HS-5 (cell line): ENCODE data around the gene STAU1.
"Not testable (repeated sequence)": the region's sequence is repeated elsewhere in the genome, so short reads cannot be mapped to it uniquely, and the experiment has no call there.

Experiments
- DNase-seq: peaks from one replicate; pipeline ENCODE4 v3.0.0-alpha.2; 2012; ENCODE audit warnings: low read depth

STAU1 gene

DNA sequence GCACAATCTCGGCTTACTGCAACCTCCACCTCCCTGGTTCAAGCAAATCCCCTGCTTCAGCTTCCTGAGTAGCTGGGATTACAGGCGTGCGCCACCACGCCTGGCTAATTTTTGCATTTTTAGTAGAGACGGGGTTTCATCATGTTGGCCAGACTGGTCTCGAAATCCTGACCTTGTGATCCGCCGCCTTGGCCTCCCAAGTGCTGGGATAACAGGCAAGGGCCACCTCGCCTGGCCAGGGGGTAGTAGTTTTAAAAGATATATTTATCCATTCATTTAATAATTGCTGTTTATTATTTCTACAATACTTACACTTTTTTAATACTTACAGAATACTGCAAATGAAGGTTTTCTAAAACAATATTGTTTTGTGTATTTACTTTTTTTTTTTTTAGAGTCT, 15.6 kb upstream of the STAU1 start:
- DNase-seq = no peak

DNA sequence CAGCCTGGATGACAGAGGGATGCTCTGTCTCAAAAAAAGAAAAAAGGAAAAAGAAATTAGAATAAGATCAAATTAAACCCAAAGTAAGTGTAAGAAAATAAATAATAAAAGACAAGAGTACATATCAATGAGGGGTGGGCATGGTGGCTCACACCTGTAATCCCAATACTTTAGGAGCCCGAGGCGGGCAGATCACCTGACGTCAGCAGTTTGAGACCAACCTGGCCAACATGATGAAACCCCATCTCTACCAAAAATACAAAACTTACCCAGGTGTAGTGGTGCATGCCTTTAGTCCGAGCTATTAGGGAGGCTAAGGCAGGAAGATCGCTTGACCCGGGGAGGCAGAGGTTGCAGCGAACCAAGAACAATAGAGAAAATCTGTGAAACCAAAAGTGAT, 14.9 kb upstream of the STAU1 start:
- DNase-seq = no peak

DNA sequence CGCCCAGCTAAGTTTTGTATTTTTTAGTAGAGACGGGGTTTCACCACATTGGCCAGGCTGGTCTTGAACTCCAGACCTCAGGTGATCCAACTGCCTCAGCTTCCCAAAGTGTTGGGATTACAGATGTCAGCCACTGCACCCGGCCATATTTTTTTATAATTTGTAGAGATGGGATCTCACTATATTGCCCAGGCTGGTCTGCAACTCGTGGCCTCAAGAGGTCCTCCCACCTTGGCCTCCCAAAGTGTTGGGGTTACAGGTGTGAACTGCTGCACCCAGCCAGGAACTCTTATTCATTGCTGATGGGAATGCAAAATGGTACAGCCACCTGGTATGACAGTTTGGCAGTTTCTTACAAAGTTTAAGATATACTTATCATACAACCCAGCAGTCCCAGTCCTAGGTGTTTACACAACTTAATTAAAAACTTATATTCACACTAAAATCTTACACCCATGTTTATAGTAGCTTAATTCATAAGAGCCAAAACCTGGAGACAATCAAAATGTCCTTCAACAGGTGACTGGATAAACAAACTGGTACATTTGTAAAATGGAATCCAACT, 11.7 kb upstream of the STAU1 start:
- DNase-seq = no peak

DNA sequence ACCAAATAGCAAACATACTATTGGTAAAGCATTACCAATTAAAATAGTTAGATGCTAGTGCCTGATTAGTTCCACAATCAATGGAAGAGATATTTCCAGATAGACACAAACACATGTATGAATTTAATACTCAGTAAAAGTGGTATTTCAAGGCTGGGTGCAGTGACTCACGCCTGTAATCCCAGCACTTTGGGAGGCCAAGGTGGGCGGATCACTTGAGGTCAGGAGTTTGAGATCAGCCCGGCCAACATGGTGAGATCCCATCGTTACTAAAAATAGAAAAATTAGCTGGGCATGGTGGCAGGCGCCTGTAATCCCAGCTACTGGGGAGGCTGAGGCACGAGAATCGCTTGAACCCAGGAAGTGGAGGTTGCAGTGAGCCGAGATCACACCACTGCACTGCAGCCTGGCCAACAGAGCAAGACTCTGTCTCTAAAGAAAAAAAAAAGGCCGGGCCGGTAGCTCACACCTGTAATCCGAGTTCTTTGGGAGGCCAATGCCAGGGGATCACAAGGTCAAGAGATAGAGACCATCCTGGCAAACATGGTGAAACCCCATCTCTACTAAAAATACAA, 4.9 kb upstream of the STAU1 start:
- DNase-seq = not testable (repeated sequence)

DNA sequence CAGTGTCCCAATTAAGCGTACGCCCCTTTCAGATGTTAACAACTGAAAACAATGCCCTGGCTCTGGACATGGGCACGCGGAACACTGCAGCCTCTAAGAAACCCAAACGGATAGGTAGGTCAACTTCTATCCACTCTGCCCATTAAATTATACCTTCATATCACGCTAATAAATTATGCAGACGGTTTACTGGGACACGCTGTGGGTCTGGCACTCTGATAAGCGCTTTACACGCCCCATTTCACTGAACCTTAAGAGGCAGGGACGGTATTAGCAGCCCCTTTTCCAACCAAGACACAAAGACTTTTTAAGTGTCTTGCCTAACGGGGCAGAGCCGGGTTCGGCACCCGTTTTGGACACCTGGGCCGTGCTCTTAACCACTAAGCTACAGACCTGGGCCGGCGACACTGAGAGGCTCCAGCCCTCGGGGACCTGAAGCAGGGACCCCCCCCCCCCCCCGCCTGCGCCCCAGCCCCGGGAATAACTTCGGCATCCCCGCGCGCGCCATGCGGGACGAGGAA, 744 bp downstream of the STAU1 start:
- DNase-seq = no peak

DNA sequence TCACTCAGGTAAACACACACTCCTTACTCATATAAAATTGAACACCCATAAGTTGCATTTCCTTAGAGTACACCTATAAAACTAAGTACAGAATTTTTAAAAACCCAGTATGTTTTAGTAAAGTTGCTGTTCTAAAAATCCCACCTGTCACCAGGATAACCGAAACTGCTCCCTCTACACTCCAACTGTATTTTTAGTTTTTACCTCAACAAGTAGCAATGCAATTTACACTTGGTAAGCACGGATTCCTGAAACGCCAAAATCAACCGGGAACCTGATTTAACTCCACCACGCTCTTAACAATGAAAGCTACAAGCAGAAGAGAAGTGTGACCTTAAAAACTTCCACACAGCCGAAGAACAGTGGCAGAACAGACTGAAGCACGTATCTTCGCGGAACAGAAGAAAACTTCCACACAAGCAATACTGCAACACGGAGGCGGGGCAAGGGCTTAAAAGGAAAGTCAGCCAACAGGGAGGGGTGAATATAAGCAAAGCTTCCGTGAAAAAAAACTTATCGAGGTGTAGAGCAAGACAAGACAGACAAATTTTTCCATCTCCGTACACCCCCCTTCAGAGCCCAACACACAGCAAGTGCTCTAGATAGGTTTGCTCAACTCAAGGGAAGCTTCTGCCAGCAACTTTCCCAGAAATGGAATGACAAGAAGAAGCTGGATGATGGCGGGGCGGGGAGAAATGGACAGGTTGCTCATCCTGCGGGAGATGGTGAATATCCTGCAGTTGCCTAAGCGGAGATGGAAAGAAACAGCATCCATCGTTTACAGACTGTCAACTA, 1.4 kb downstream of the STAU1 start:
- peak; percentile 74 for DNase-seq

DNA sequence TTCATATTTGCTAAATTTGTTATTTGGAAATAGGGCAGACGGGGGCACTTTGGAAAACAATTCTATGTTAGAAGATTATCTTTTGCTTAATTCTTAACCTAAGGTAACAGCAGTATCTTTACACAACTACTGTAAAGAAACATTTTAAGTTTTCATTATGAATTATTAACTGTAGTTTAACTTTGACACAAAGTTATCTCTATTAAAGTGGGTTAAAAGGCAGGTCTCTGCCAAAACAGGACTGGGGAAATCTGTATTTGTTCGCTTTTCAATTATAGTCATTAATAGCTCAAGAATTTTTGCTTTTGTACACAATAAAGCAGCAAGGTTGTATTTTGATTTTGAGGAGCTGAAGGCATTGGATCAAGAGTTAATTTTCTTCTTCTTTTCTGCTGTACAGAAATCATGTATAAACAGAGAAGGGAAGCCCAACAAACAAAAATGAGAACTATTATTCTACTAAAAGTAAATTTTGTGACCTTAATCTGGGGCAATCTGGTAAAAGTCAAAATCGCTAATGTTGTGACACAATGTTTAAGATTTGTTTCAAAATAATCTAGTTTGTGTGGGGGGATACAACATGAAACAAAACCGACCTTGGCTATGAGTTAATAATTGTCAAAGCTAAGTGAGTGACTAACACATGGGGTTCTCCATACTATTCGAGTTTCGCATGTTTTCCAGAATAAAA, 2.9 kb downstream of the STAU1 start:
- DNase-seq = no peak

DNA sequence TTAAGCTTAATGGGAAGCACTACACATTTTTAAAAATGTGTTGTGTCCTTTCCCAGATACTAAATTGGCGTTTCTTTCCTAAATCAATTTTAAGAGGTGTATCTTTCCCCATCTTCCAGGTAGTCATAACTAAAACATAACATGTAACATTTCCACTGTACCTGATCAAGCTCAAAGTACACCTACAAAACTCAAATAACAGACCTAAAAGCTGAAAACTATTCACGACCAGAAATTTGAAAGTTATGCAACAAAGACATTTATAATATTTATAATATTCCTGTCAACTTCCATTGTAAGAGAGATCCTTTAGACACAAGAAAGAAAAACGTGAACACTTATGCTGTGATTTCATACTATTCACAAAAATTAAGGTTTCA, 3.5 kb downstream of the STAU1 start:
- no peak for DNase-seq

DNA sequence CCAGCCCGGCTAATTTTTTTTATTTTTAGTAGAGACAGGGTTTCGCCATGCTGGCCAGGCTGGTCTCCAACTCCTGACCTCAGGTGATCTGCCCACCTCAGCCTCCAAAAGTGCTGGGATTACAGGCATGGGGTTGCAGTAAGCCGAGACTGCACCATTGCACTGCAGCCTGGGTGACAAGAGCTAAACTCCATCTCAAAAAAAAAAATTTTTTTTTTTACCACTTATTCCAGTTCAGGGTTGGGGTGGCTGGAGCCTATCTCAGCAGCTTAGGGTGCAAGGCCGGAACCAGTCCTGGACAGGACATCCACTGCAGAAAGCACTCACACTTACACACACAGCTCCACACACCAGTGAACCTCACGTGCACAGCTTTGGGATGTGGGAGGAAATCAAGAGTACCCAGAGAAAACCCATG, 4.0 kb downstream of the STAU1 start:
- DNase-seq = not testable (repeated sequence)

DNA sequence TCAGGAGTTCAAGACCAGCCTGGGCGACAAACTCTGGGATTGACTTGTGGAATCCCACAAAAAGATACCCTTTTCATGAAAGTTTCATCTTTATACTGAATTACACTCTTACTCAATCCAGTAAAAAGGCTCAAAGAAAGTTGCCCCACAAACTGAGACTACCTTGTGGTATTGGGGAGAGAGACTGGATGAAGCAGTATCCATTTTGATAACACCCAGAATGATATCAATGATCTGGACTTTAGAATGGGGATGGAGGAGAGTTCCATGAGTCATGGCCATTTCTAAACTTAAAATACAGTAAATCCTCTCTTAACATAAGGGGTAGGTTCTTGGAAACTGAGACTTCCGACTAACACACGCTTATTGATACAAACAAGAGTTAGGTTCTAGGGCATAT, 4.7 kb downstream of the STAU1 start:
- DNase-seq = no peak

DNA sequence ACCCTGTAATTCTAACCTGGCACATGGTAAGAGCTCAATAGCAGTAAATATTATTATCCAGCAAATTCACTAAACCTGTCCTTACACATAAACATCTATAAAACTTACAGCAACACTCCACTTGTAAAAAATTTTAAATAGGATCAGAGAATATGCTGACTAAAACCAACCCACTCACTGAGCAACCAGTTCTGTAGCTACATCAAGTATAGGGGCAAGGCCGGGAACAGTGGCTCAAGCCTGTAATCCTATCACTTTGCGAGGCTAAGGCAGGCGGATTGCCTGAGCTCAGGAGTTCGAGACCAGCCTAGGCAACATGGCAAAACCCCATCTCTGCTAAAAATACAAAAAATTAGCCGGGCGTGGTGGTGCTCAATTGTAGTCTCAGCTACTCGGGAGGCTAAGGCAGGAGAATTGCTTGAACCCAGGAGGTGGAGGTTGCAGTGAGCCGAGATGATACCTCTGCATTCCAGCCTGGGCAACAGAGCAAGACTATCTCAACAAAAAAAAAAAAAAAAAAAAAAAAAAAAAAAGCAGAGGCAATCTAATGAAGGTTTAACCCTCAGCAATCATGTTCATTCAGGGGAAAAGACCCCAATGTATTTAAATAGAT, 6.8 kb downstream of the STAU1 start:
- no peak for DNase-seq

DNA sequence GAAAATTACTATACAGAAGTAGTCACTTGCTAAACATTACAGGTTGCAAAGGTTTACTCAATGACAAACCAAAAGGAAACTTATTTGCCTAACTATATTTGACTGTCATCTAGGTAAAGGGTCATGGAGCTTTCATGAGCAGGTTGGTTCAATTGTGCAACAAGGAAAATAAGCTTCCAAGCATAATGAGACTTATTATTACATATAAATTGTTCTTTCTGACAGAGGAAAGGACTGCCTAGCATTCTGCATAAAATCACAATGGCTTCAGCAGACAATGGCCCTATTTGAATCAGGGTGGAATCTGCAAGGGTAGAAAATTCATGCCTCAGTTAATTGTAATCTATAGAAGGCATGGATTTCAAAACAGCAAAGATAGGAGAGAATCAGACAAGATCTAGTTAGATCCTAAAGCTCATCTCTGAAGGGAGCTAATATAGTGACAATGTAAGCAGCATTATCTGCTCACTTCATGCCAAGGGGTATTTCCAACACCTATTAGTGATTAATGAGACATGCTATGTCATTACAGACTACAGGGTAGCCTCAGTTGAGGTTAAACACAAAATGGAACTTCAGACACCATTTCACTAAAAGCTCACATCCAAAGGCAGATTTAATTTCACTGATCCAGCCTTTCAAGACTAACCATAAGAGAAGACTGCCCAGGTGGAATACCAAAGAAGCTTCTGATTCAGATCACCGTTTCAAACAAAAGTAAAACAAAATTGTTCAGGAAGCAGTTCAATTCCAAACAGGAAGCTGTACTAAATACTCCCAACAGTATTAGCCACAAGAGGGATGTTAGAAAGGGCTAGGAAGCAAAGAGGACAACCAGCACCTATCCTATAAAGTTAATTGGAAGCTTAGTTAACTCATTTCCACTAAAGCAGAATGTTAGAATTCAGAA, 8.5 kb downstream of the STAU1 start:
- DNase-seq = no peak

DNA sequence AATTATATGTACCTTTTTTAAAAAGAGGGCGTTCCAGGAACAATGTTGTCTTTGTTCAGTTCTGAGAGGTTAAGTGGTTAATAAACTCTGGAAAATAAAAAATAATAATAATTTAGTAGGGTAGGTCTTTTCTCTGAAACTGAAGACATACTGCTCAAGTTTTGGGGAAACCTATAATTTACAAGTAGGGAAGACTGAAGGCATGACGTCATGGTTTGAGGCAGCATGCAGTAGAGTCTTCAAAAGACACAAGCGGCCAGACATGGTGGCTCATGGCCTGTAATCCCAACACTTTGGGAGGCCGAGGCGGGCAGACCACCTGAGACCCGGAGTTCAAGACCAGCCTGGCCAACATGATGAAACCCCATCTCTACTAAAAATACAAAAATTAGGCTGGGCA, 14.0 kb downstream of the STAU1 start:
- DNase-seq = no peak

DNA sequence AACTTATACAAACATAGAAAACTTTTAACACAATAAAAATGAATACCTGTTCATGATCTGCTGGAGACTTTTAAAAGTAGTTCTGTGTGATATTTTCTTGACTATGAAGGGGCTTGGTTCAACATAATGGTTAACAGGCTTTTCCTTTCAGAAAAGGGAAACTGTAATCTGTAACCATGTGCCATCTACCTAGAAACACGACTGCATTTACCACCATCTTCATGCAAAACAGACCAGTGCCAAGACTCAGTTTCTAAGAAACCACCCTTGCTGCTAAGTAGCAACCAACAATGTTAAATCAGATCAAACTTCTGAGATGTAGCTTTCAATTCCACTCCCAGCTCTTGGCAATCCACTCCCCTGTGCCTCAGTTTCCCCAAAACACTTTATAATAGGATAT, 15.7 kb downstream of the STAU1 start:
- no peak for DNase-seq

DNA sequence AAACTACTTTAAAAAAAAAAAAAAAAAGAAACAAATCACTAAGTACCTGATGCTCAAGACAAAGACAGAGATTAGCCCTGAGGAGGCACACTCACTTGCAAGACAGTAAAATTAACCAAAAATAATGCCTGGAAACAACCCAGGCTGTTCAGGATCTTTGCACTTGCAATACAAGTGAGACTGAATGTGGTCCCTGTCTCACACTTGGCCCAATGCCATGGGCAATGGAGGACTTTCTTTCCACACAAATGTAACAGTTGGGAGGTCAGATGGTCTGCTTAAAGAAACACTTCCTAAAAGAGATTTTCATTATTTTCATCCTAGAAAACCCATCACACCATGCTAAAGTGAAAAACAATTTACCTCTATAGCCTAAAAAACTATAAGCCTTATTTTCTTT, 16.2 kb downstream of the STAU1 start:
- DNase-seq = no peak

DNA sequence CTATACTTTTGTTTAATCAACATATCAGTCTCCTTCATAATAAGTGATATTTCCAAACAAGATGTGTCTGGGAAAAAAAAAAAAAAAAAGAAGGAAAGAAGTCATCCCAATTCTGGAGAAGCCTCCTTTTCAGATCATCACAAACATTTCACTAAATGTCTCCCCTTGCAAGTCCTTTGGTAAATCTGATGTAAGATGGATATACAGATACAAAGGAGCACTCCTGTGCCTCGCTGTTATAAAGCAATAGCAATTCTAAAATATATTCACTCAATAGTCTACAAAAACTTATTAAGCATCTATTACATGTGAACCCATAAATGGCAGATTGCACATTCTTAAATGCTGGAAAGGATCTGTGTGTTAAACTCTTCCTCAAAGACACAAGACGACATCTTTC, 17.4 kb downstream of the STAU1 start:
- no peak for DNase-seq

DNA sequence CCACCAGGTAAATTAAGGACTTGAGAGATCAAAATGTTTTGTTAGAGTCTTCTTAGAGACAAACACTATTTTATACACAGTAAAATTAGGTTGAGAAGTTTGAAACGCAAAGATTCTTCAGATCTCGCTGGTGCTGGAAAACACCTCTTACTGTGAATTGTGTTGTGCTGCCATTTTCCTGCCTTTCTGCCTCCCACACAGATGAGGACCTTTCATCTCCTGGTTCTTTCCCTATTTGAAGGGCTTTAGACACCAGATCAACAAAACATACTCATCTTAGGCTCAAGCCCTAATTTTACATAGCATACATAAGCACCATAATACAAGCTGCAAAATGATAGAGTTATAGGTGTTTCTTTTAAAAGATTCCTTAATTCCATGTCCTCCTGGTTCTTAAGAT, 18.6 kb downstream of the STAU1 start:
- no peak for DNase-seq

DNA sequence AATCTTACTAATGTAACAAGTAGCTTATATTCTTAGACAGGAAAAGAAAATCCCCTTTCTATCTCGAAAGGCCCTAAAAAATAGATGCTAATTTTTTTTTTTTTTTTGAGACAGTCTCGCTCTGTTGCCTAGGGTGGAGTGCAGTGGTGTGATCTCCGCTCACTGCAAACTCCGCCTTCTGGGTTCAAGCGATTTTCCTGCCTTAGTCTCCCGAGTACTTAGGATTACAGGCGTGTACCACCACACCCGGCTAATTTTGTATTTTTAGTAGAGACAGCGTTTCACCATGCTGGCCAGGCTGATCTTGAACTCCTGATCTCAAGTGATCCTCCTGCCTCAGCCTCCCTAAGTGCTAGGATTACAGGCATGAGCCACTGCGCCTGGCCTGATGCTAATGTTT, 19.3 kb downstream of the STAU1 start:
- not testable (repeated sequence) for DNase-seq

DNA sequence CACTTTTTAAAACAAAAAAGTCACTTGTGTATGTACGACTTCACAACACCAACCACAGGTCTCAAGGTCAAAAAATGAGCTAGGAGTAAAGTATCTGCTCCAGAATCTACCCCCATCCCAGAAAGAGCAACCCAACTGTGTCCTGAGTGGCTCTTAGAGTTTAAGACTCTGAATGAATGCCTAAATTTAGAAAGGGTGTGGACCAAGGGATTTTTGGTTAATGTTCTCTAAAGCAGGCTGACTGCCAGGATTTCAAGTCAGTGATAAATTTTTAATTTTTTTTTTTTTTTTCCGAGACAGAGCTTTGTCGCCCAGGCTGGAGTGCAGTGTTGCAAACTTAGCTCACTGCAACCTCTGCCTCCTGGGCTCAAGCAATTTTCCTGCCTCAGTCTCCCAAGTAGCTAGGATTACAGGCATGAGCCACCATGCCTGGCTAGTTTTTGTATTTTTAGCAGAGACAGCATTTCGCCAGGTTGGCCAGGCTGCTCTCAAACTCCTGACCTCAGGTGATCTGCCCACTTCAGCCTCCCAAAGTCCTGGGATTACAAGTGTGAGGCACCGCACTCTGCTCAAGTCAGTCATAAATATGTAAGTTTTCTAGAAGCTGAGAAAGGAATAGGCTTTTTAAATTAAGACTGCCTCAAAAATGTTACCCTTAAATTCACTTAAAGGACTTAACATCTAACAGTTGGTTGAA, 20.2 kb downstream of the STAU1 start:
- no peak for DNase-seq

DNA sequence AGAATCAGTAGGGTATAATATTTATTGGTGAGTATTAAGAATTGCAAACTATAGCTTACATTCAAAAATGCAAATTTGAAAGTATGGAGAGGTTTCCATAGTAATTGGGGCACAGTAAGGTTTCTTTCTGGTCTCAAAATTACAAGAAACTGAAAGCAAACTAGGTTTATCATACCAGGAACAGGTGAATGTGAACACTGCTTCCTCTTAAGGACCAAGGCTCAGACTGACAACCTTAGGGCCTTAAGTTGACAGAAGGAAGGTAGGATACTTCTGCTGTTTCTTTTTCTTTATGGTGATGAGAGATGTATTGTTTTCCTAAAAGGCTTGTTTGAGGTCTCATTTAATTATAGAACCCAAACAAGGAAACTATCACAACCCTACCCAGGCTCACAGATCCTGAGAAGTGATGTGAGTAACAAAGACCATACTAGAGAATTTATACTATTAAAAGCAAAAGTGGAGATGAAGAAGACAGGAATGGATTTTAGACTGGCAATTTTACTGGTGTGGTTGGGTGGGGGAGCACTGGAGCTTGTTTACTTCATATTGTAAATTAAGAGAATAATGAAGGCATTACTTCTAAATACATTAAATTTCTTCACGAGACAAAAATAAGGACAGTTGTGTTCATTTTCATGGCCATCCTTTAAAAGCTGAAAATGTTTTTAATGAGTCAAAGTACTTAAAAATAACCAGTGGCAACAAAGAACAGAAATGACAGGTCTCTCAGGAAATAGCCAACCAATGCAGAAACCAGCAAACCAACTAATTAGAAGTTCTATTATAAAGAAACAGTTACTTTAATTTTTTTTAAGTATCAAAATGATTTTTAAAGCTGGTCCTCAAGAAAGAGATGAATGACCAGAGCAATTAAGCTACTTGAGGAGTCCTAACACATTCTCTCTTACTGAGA, 21.3 kb downstream of the STAU1 start:
- no peak for DNase-seq
